Inflammatory macrophage (primary cell): ENCODE data around the gene EXTL1.
"Not testable (repeated sequence)": the region's sequence is repeated elsewhere in the genome, so short reads cannot be mapped to it uniquely, and the experiment has no call there.

ENCODE experiments used
- DNase-seq, 2 donors: peaks; one replicate each; pipeline ENCODE4 v3.0.0-alpha.2; 2020 to 2022
- total RNA-seq, 18 experiments: gene quantifications; one replicate each; lab custom pipeline; 2026; ENCODE audit warnings: mixed read lengths in 6 of 18, inconsistent platforms in 2 of 18; lab: John Stamatoyannopoulos, UW

The EXTL1 gene
- total RNA-seq, result 0 to 0.41 (median 0.11) reads per million in 18 experiments

DNA sequence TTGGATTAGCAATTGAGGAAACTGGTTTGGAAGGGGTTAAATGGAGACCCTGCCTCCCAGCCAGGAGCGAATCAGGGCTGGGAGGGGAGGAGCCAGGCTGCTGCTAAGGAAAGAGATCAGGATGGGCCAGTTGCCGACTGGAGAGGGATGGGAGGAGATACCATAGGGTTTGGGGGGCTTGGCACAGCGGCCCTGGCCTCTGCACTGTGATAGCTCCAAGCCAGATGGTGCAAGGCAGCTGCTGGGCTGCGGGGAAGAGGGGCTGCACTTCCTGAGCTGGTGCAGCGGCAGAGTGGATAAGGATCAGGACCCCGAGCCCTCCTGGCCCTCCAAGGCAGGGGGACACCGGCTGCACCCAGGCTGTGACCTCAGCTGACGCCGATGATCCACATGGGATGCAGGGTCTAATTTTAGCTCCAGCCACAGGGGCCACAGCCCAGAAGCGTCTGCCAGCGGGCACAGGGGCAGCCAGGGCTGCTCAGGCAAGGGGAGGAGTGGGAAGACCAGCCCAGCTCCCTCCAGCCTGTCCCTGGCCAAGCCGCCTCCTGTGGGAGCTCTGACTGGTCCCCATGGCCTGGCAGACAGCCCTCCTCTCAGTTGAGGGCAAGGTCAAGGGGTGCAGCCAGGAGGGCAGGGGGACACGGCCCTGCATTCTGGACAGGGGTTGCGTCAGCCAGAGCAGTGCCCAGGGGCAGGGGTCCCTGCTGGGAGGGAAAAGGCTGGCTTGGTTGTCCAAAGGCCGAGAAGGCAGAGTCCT lies at the start of gene EXTL1:
EXTL1 (plus strand) TSS at position 129 of the 757 bp plus-strand sequence. CDS start 872 bp downstream, outside the sequence.
- no peak for DNase-seq

DNA sequence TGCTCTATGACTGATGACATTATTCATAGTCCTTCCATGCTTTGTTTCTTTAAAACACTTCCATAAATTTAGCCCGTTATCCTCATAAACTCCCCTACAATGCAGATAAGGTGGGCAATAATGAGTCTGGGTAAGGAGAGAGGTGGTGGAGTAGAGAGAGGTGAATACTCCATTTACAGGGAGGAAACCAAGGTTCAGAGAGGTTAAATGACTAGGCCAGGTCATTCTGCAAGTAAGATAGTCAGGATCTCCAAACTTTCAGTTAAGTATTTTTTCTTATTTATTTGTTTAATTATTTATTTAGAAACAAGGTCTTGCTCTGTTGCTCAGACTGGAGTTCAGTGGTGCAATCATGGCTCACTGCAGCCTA lies 49.8 kb upstream of the EXTL1 start:
- no peak for DNase-seq

DNA sequence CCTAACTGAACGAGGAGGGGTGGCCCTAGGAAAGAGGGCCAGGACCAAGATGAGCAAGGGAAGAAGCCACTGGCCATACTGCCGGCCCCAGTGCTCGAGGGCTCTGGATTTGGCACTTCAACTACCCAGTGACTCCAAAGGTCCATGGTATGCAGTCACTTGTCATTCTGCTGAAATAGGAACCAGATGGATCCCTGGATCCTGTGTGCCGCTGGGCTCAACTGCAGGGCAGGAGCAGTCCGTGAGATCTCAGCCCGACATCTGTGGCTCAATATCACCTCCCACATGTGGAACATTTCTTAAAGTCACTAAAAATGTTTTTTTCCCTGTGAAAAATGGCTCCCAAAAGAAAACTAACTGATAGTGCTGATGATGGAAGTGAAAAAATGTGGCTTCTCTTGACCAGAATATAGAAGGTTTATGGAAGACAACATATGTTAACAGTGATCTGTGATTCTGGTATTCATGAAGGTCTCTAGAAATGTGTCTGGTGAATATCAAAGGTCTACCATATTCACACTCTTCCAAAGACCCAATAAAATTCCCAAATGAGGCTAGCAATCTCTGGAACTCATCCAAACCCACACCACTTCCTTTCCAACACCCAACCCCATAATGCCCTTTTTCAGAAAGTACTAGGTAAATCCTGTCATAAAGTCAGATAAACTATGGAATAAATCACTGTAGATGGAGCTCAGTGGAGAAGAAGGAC lies 47.8 kb upstream of the EXTL1 start:
- DNase-seq, result no peak

- no peak for DNase-seq
These were observed 43.8 kb upstream of the EXTL1 start for GRCh38 chr1:25977801-25978200.

GRCh38 chr1:25978403-25978802 lies 43.2 kb upstream of the EXTL1 start:
- DNase-seq, result no peak

DNA sequence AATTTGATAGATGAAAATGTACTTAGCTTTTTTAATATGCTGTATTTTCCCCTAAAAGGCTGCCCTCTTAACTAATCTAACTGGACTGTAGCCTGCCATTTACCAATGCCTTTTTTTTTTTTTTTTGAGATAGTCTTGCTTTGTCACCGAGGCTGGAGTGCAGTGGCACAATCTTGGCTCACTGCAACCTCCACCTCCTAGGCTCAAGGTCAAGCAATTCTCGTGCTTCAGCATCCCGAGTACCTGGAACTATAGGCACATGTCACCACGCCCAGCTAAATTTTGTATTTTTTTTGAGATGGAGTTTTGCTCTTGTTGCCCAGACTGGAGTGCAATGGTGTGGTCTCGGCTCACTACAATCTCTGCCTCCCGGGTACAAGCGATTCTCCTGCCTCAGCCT lies 42.4 kb upstream of the EXTL1 start:
- no peak for DNase-seq

- no peak for DNase-seq
These were observed 36.4 kb upstream of the EXTL1 start for GRCh38 chr1:25985171-25985570.

GRCh38 chr1:25985670-25986069 lies 35.9 kb upstream of the EXTL1 start:
- DNase-seq, result no peak

DNA sequence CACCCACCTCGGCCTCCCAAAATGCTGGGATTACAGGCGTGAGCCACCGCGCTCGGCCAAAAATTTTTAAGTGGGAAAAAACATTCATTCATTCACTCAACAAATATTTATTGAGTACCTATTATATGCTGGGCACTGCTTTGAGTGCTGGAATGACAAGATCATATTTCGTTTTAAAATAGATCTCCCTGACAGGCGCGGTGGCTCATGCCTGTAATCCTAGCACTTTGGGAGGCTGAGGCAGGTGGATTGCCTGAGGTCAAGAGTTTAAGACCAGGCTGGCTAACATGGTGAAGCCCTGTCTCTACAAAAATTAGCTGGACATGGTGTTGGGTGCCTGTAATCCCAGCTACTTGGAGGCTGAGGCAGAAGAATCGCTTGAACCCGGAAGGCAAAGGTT lies 34.8 kb upstream of the EXTL1 start:
- DNase-seq, result not testable (repeated sequence)

- no peak for DNase-seq
These were observed 33.6 kb upstream of the EXTL1 start for GRCh38 chr1:25987951-25988350.

- no peak for DNase-seq
These were observed 31.9 kb upstream of the EXTL1 start for GRCh38 chr1:25989440-25990234.

- DNase-seq, result no peak
These were observed 31.3 kb upstream of the EXTL1 start for GRCh38 chr1:25990251-25990650.

GRCh38 chr1:25990702-25991395 lies 30.7 kb upstream of the EXTL1 start:
- no peak for DNase-seq

DNA sequence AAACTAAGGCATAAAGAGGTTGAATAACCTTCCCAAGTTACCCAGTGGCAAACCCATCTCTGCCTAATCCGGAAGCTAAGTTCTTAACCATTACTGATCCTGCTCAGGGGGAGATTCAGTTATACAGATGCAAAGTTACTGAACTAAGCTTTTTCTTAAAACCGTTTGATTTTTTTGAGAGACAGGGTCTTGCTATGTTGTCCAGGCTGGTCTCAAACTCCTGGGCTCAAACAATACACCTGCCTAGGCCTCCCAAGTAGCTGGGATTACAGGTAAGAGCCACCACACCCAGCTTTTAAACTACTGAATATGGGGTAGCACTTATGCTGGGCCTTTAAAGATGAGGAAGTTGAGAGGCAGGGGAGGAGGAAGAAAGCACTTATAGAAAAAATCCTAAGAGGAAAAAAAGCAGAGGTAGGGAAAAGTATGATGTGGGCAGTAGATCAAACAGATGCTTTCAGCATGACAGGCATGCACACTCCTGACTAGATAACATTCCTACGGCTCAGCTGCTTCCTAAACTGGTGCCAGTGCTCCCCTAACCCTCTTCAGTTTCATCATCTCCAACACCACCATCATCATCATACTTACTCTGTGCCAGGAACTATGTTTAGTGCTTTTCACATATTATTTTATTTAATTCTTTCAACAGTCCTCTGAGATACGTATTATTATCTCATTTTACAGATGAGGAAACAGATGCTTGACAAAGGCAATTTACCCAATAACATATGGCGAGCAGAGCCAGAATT lies 29.5 kb upstream of the EXTL1 start:
- DNase-seq, result no peak

GRCh38 chr1:25992689-25993171 lies 28.8 kb upstream of the EXTL1 start:
- no peak for DNase-seq

DNA sequence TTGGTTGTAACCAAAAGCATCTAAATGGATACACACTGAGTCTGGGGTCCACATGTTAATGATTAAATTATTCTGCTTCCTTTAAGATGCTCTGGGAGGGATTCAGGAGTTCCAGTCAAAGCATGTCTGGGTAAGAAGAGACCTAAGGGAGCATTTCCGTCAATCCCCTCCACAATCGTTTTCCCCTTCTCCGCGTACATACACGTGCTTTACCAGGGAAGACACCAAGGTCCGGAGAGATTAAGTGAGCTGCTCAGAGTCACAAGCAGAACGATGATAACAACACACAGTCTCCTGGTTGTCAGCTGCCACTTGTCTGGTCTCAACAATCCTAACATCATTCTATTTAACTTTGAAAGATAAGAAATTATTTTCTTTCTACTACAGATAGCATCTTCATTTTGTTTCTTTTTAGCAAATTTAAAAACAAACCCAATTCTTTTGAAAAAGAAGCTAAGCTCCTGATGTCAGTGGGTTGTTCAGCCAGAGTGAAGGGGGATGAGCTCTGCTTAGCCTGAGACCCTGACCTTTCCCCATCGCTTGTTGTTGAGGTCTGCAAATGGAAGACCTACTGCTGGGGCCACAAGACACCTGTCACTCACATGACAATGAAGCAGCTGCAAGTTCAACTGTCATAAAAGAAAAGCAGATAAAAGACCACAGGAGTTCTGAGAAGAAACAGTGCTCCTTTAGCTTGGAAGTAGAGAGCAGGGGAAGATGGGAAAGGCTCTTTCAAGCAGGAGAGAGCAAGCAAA lies 28.2 kb upstream of the EXTL1 start:
- no peak for DNase-seq

- no peak for DNase-seq
These were observed 27.0 kb upstream of the EXTL1 start for GRCh38 chr1:25994402-25995150.

GRCh38 chr1:25996966-25997827 lies 24.4 kb upstream of the EXTL1 start:
- DNase-seq, result peak; percentile 96 to 98
